Cardiac fibroblast (primary cell): ENCODE measurements around the gene CDHR4.

ENCODE experiments used
- DNase-seq, 2 donors: peaks; one replicate each; pipeline versions ENCODE4 v3.0.0 to v3.0.0-alpha.2; 2010; ENCODE audit warnings: low read depth in 2 of 2
- H3K4me3 ChIP-seq, 2 donors: replicated peaks in 1 of 2; 1 replicate in 1 of 2; 2 replicates in 1 of 2; pipeline ENCODE4 v1.5.1; 2011; ENCODE audit warnings: low read depth in 2 of 2, low read length in 2 of 2, mild to moderate bottlenecking in 2 of 2, moderate library complexity in 1 of 2
- CTCF ChIP-seq: IDR thresholded peaks from one replicate; pipeline ENCODE4 v1.5.1; 2011; ENCODE audit warnings: low read depth, mild to moderate bottlenecking, low read length, inconsistent platforms

Gene CDHR4

GRCh38 chr3:49792371-49793150 is 7.1 kb downstream of the CDHR4 start:
- TF ChIP-seq CTCF, result no peak
- H3K4me3 ChIP-seq, result no peak overlapping the region
- no peak for DNase-seq

- DNase-seq, result no peak
- H3K4me3 ChIP-seq, result no peak overlapping the region
- TF ChIP-seq CTCF, result no peak
Observed at GRCh38 chr3:49791571-49791970, 8.1 kb downstream of the CDHR4 start.

- no peak for DNase-seq
- no peak overlapping the region for H3K4me3 ChIP-seq
- TF ChIP-seq CTCF, result no peak
Observed at GRCh38 chr3:49790626-49791411, 8.9 kb downstream of the CDHR4 start.

GRCh38 chr3:49788056-49788455 is 11.6 kb downstream of the CDHR4 start:
- TF ChIP-seq CTCF, result no peak
- no peak overlapping the region for H3K4me3 ChIP-seq
- no peak for DNase-seq

GRCh38 chr3:49787536-49787935 is 12.1 kb downstream of the CDHR4 start:
- no peak for DNase-seq
- H3K4me3 ChIP-seq, result no peak overlapping the region
- TF ChIP-seq CTCF, result no peak

- no peak for TF ChIP-seq CTCF
- H3K4me3 ChIP-seq, result peak overlapping the region in 1 of 2 donors; percentile 46
- DNase-seq, result no peak
Observed at GRCh38 chr3:49787182-49787464, 12.6 kb downstream of the CDHR4 start.
